HG03108 (cell line): ENCODE results near the gene BRINP2.
A peak's percentile ranks its signal among the peaks of the same experiment; 100 is the strongest.

Experiments
- ATAC-seq: cut with Tn5 transposase; IDR thresholded peaks from one replicate; pipeline ENCODE4 v1.9.1; 2021; ENCODE audit warnings: moderate library complexity; ENCODE audit not compliant: unreplicated experiment

Gene BRINP2

DNA sequence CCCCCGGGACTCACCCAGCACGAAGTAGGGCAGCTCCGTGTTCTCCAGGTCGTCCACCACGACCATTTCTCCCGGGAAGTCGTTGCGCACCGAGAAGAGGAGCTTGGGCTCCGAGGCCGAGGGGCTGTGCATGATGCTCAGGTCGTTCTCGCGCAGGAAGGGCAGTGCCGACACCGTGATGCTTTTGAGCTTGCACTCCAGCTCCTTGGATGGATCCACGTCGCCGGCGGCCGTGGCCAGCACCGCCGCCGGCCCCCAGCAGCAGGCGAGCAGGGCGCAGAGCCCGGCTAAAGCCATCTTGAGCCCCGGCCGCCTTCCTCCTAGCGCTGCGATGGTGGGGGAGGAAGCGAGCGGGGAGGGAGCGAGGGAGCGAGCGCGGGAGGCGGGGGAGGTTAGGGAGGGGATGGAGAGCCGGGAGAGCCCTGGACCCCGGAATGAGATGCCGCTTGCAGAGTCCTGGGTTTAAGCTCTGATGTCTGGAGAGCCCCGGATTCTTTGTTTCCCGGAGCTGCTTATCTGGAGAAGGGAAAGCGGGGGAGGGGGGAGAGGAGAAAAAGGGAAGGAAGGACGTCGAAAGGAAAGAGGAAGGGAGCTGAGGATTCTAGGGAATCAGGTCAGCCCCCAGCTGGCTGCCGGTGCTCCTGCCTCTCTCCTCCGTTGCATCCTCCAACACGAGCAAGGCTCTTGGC, 6.2 kb upstream of the BRINP2 start, which contains the start of gene ASTN1:
Gene ASTN1, minus strand, starts transcription at position 333 of the 689 bp plus-strand sequence. Its CDS starts 36 bp downstream, at position 297.
- no peak for ATAC-seq

DNA sequence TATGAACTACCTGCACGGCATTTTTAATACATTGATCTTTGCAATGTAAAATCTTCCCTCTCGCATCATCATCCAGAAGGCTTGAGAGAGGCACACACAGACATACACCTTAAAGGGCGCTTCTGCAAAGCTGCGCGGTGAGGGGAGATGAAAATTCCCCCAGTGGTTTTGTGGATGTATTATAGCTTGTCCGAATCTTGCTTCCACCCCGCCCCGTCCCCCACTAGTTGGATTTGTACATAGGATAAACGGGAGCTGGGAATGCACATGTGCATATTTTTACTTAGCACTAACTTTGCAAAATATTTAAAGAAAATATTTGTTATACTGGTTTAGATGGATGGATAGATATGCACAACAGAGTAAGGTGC, 5.7 kb upstream of the BRINP2 start:
- ATAC-seq: no peak

DNA sequence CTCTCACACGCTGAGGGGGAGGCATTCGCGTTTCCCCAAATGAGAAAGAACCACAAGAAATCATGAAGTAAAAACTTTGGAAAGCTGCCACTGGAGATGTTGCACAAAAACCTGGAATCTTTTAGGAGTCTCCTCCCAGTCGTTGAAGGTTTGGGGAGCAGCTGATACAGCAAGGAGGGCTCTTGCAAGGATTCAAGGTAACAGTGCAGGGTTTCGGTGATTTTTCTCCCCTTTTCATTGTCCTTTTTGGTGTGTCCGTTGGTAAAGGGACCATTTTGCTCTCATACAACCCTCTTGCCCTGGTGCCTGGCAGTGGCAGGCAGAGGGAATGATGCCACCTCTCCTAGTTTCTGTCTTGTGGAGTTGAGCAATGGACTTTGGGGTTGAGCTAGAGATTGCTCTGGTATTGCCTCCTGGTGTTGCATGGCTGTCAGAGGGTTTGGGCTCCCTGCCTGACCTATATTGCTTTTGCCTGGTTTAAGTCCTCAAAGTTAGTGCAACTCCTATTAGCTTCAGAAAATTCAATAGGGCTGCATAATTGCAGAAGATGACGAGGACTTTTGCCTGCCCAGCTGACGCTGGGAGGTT, 872 bp downstream of the BRINP2 start:
- ATAC-seq: no peak

DNA sequence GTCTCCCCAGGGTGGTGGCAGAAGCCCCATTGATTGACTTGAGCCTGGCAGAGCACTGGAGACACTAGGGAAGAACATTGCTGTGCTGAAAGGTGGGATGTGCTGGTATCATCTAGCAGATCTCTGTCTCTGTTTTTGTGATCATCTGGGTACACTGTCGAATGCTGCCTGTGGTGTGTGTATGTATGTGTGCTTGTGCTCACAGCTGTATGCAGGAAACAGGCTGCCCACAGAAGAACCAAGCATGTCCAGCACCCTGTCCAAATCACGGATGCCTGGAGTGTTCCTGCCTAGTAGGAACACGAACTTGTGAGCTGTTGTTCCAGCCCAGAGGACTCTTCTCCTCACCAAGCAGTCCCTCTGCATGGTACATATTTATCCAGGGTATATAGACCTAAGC, 1.5 kb downstream of the BRINP2 start:
- no peak for ATAC-seq

DNA sequence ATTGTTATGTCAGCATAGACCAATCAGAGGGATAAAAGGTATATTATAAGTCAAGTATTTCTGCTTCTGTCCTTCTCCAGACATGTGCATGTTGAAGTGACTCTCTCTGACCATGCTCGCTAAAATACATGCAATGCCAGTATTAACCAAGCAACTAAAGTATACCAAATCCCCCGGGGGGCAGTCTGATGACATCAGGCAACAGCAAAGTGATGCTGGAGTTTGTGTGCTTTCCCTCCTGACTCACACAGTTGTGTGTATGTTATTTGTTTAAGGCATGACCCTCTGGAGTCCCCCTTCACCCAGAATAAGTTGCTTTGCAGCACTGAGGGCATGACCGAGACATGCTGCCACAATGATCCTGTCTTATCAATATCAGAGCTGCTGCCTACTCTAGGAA, 2.1 kb downstream of the BRINP2 start:
- no peak for ATAC-seq

DNA sequence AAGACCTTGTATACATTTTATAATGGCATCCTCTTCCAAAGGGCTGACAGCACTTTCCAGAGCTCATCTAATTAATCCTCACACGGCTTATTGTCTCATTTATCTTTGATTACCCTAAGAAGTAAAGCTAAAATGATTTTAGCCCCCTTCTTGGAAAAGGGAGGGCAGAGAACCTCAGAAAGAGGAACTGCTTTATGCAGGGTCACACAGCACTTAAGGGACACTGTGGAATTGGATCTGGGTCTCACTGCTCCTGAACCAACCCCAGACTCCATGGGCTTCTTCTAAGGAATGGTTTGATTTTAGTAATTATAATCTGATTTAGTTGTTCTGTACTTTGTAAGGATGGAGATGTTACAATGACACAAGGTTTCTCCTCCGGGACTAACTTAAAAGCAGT, 3.2 kb downstream of the BRINP2 start:
- no peak for ATAC-seq

DNA sequence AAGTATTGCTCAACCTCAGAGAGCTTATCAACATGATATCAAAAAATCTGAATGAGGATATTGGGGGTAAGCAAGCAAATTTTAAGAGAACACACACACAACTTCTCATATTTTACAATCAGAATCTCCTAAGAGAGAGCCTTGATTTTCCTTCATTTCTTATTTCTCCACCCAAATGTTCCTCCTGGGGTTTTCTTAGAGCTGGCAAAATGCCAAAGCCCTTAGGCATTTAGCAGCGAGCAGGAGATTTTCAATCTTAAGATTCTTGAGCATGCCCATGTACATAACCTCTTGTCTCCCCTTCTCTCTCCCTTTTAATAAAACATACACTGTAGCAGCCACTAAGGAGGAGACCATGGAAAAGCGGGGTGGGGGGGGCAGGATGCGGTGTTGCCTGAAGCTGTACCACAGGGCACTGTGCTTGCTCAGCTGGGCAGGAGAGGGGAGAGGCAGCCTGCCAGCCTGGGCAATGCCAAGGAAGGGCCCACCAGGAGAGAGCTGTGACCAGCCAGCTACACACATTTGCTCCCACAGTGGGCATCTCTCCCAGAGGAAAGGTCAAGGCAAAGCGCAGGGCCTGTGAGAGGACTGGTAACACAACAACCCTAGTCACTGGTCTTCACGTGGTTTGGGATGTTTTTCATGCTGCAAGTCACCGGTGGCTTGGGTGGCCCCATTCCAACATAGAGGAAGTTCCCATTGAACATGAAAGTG, 4.3 kb downstream of the BRINP2 start:
- ATAC-seq: no peak

DNA sequence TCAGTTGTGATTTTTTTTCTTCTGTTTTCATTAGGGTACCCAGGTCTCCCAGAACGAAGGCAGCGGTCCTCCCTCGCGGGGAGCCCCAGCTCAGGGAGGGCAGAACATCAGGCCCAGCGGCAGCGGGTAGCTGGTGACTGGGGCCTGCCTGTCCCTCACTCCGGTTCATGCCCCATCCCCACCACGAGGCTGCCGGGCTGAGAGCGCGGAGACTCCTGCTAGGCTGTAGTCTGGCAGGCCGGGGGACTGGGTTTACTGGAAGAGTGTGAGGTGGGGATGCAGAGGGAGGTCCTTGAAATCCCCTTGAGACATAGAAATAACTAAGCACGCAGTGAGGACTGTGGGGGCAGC, 10.5 kb downstream of the BRINP2 start:
- no peak for ATAC-seq

DNA sequence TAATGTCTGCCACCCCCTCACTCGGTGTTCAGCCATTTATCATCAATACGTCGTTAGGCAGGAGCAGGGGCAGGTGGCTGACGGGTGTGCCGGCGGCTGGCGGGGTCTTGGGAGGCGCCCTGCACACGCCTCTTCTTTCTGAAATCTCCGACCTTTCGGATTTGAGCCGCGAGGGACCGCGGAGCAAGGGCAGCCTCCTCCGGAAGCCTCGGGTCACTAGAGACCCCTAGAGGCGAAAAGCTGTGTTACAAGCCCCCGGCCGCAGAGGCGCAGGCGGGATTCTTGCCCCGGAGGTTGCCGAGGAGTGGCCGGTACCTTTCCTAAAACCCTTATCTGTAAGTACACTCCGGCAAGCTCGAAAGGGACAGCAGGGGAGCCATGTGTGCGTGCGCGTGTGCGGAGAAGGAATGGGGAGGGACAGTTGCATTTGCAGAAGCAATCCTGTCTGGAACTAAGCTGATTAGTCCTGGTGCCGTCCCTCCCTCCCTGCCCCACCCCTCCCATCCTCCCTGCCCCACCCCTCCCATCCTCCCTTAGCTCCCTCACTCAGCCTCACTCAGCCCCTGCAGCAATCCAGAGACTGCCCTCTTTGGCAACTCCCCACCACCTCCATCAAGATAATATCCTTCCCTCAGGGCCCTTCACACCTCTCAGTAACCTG, 11.0 kb downstream of the BRINP2 start:
- peak; percentile 92 for ATAC-seq

DNA sequence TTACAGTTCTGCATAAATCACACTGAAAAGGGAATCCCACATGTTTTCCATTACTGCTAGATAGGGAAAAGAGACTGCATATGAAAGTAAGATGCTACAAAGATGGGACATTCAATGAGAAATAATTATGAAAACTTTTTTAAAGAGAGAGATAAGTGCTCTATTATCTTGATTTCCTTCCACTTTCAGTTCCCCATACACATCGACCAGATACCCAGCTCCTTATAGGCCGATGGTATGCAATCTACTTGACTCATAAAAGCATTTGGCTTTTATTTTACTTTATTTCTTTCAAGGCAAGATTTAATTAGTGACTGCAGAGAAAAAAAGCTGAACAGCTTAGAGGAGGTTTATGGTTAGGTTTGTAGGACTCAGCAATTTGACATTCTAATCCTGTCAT, 13.1 kb downstream of the BRINP2 start:
- no peak for ATAC-seq

DNA sequence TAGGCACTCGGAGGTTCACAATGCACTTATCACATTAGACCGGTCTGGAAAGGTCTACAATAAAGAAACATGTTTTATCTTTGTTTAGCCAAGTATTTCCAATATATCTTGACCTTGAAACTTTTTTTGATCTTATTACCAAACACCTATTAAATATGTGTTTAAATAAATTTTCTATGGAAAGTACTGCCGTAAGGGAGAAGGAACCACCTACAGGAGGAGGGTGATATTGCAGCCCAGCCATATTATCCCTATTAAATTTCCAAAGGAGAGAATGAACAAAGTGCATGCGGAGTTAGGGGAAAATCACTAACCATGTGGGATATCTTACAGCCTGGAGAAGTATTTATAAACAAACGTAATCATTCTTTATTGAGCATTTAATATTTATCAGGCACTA, 14.5 kb downstream of the BRINP2 start:
- no peak for ATAC-seq

DNA sequence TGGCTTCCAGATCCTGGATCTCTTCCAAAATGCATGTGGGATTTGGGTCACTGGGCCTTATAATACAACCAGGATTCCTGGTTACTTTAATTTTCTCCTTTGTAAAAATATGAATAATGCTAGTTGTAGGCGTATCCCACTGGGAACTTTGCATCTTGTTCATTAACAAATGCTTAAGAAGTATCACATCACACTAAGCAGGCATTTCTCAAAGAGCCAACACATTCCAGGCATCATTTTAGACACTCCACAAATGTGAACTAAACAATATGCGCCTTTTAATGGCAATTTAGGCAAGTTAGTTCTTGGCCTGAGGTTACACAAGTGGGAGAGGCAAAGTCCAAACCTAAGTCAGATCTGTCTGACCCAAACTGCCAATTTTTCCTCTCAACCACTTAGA, 15.9 kb downstream of the BRINP2 start:
- no peak for ATAC-seq

DNA sequence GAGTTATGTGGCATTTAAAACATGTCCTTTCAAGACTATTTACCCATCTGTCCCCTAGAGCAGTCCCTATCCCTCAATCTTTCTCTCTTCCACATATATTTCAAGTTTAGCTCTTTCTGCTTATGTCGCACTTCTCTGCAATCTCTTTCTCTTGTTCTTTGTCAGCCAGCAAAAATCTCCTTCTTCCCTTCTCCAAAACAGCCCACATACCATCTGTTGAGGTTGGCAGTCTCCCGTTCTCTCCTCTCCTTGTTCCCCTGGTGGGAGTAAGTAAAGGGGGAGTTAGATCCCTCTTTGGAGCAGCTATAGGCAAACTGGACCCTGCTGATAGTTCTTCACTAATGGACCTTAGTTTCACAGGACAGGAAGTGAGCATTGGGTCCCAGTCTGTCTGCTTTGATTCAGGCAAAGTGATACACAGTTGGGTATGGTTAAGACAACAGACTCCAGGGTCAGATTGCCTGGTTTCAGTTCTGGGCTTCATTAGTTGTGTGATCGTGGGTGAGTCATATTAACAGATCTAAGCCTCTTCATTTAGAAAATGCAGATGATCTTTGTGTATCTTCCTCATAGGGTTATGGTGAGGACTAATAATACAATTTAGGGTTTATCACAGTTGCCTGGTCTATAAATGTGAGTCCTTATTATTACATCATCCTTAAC, 19.7 kb downstream of the BRINP2 start:
- no peak for ATAC-seq

DNA sequence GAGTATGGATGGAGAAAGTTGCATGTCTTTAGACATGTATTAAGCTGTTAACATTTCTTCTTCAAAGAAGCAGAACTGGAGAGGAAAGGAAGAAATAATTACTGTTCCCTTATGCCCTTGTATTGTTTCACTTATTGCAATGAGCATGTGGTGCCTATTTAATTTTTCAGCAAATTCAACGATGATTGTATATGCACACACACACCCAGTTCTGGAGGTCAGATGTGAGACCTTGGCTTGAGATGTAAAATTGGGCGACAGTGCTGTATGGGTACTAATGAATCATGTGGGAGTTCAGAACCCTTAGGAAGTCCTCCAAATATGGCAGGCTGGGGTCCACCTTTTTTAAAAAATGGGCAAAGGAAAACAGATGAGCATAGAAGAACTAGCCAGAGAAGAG, 27.5 kb downstream of the BRINP2 start:
- ATAC-seq: no peak

DNA sequence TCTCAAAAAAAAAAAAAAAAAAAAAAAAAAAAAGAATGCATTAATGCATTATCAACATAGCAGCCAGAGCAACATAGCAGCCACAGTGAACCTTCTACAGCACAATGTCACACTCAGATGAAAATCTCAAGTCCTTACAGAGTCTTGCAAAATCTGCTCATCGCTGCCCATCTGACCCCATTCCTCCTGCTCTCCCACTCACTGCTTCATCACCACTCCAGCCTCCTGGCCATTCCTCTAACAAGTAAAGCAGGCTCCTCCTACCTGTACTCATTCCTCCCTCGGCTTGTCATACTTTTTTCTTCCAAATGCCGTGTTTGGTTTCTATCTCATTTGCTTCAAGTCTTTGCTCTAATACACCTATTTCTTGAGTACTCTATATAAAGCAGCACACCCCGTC, 29.5 kb downstream of the BRINP2 start:
- ATAC-seq: no peak

DNA sequence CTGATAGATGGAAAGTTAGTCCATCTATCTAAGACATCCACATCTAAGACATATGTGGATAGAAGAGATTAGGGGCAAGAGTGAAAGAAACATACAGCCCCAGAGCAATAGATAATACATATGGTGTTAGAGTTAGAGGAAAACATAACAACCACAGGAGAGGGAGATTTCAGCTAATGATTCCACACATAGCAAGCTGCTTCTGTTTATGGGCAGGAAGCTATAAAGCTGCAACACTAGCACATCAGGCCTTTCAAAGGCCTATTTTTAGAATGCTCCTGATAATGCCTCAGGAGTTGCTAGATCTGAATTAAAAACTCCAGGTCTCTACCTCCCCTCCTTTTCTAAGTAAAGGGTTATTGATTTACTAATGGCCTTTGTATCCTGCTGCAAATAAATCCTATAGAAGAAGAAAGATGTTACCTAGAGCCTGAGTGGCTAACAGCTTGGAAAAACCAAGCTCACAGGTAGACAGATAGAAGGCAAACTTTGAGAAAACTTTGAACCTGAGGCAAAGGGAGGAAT, 36.1 kb downstream of the BRINP2 start:
- no peak for ATAC-seq

DNA sequence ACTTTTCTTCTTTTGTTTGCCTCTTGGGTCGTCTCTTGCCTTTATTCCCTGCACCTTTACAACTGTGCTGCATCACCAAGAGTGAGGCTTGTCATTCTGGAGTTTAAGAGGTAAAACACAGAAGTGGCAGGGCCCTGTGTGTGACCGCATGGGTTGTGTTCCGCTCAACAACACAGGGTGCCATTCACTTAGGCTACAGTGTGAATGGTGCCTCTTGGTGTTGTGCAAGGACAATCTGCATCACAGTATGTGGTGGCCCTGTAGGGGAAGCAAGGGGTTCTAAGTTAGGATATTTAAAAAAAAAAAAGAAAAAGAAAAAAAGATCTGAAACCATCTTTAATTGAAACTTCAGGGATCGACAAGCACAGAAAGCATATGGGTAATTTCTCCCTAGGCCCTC, 38.2 kb downstream of the BRINP2 start:
- no peak for ATAC-seq

DNA sequence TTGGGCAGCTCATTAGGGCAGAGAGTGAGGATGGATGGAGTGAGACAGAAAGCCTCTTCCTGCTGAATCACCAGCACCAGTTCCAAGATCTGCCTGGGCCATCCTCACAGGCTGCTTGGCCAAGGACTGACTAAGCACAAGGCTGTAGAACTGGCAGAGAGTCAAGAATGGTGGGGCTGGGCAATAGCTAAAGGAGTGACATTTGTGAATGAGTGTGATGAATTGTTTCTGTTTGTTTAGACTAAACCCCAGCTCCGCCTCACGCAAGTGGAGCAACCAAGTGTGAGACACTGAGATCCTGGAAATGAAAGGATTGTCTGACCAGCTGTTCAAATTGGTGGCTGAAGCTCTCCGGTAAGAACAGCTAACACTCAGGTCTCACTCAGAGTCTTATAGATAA, 38.6 kb downstream of the BRINP2 start:
- no peak for ATAC-seq

DNA sequence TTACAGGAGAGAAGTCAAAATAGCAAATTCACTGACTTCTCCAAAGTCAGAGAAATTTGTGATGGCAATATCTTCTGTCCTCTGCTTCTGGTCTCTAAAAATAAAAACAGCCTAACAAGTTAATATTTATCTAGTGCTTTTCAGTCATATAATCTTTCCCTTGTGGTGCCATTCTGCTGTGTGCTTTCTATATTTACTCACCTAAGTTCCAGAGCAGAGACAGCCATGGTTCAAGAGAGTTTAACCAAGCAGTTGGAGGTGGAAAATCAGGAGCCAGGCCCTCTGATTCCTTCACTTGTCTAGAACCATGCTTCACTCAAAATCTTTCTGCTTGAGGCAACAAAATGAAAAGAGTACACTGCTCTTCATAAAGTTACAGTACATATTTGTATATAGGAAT, 39.3 kb downstream of the BRINP2 start:
- ATAC-seq: no peak

DNA sequence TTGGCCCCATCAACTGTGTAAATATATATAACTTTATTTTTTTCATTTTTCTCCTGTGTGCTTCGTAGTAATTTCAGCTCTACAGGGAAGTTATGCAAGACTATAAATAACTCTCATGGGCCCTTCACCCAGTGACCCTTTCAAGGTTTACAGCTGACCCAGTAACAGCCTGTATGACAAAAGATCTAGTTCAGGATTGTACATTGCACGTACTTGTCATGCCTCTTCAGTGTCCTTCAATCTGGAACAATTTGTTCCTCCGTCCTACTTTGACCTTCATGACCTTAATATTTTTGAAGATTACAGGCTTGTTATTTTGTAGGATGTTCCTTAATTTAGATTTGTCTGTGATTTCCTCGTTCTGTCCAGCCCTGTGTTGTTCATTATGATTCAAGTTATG, 40.5 kb downstream of the BRINP2 start:
- ATAC-seq: no peak

DNA sequence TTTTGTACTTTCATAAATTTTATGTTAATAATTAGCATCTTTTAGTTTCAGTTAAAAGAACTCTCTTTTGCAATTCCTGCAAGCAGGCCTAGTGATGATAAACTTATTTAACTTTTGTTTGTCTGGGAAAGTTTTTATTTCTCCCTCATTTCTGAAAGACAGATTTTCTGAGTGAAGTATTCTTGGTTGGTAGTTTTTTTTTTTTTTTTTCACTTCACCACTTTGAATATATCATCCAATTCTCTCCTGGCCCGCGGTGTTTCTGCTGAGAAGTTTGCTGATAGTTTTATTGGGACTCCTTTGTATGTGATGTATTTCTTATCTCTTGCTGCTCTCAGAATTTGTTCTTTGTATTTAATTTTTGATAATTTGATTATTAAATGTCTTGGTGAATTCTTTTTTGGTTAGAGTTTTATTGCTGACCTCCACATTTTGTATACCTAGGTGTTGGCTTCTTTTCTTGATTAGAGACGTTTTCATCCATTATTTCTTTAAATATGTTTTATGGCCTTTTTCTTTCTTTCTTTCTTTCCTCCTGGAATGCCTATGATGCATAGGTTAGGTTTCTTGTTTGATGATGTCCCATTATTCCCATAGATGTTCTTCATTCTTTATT, 45.9 kb downstream of the BRINP2 start:
- no peak for ATAC-seq
